SK-N-SH (cell line): ENCODE data around the gene TGDS.

Source experiments
- EZH2phosphoT487 ChIP-seq: fragments of 200-600 bp; sonication (generic); IDR thresholded peaks from 2 replicates; pipeline ENCODE4 v1.6.1; 2017; ENCODE audit warnings: low read depth, mixed run types, mild to moderate bottlenecking, antibody characterized with exemption, moderate library complexity, borderline replicate concordance
- ZBTB33 ChIP-seq: IDR thresholded peaks from 2 replicates; pipeline ENCODE4 v1.4.0; 2012; ENCODE audit warnings: low read depth, borderline replicate concordance

- TF ChIP-seq ZBTB33 = no peak
- no peak for TF ChIP-seq EZH2phosphoT487
These were observed 14.5 kb upstream of the TGDS start for GRCh38 chr13:94610475-94610874.
